Right forelimb (tissue), 1 donor: Measurements from ENCODE around the gene AQP7.
"Not testable (repeated sequence)": the region's sequence is repeated elsewhere in the genome, so short reads cannot be mapped to it uniquely, and the experiment has no call there.

Source experiments
- DNase-seq: peaks from one replicate; pipeline ENCODE4 v3.0.0-alpha.2; 2018

AQP7 gene

GRCh38 chr9:33431420-33431819, 29.1 kb upstream of the AQP7 start:
- no peak for DNase-seq

- no peak for DNase-seq
These were observed 28.6 kb upstream of the AQP7 start for GRCh38 chr9:33430942-33431341.

- no peak for DNase-seq
These were observed 27.1 kb upstream of the AQP7 start for GRCh38 chr9:33429256-33429985.

- DNase-seq = no peak
These were observed 24.5 kb upstream of the AQP7 start for GRCh38 chr9:33426843-33427293.

- DNase-seq = no peak
These were observed 22.8 kb upstream of the AQP7 start for GRCh38 chr9:33425128-33425533.

GRCh38 chr9:33424492-33424891, 22.1 kb upstream of the AQP7 start:
- DNase-seq = not testable (repeated sequence)

DNA sequence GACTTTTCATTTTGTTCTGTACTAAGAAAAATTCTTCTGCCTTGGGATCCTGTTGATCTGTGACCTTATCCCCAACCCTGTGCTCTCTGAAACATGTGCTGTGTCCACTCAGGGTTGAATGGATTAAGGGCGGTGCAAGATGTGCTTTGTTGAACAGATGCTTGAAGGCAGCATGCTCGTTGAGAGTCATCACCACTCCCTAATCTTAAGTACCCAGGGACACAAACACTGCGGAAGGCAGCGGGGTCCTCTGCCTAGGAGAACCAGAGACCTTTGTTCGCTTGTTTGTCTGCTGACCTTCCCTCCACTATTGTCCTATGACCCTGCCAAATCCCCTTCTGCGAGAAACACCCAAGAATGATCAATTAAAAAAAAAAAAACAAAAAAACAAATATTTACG, 21.7 kb upstream of the AQP7 start:
- not testable (repeated sequence) for DNase-seq

DNA sequence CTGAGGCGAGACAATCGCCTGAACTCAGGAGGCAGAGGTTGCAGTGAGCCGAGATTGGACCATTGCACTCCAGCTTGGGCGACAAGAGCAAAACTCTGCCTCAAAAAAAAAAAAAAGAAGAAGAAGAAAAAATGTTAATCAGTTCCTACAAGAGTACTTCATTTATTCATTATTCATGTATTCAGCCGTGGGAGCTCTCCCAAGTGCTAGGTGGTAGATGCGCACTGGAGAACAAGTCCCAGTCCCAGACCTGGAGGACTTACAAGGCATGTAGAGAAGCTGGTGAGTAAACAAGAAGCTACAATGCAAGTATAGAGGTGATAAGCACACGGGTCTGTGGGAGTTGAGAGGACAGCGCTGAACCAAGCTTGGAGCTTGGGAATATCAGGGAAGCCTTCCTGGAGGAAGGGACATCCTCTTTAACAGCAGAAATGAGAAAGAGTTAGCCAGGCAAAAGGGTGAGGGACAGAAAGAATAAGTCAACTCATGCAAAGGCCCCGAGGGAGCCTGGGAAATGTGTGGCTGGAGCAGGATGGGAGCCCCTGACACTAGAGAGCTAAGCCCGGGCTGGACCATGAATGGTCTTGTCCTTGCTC, 17.4 kb upstream of the AQP7 start:
- DNase-seq = no peak

DNA sequence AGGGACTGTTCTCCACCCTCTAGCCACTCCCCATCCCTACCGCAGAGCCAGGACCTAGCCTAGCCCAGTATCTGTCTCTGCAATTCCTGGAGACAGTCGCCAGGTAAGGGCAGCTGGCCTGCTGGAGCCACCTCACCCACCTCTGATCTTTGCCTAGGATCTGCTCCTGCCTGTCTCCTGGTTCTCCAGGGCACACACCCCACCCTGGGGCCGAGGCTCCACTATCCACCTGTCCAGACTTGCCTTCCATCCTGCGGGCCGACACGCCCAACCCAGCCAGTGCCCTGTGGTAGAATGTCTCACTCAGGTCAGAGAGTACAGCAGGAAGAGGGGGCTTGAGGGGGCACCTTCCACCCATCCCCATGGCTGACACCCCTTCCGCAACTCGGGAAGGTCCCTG, 15.7 kb upstream of the AQP7 start:
- no peak for DNase-seq

GRCh38 chr9:33416996-33417395, 14.6 kb upstream of the AQP7 start:
- no peak for DNase-seq

- no peak for DNase-seq
These were observed 13.2 kb upstream of the AQP7 start for GRCh38 chr9:33415501-33416038.

DNA sequence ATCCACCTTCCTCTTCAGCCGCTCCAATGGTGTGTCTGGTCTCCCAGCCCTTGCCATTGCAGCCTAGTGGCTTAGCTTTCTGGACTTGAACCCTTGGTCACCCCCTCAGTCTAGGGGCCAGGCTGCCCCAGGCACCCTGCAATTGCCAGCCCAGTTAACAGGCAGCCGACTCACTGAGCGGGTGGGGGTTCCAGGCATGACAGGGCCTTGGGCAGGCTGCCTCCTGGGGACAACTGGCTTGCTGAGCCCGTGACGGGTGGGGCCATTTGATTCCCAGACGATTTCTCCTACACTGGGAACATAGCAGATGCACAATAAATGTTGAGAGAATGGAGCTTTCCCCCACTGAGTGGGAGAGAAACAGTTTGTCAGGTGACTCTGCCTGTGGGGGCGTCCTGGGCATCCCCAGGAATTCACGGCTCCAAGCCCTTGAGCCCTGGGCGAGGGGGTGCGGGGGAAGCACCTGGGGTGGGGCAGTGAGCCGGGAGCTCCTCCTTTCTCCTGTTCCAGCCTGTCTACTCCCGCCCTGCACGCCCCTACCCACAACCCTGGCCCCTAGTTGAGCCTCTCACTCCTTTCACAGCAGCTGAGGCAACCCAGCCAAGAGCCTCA, 12.6 kb upstream of the AQP7 start:
- no peak for DNase-seq

DNA sequence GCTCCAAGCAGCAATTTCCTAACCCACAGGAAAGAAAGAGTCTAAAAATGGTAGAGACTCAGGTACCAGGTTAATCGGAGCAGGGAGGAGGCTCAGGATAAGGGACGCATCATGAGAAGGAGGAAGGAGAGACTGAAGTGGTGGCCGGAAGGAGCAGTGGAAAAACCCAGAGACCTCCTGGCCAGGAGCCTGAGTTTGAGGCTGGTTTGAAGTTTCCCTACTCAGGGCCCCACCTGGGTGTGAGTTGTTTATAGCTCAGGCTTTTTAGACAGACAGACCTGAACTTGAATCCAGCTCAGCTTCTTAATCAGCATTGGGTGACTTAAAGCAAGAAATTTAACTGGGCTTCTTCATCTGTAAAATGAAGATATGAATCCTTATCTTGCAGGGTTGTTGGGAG, 11.9 kb upstream of the AQP7 start:
- no peak for DNase-seq

- DNase-seq = no peak
These were observed 5.7 kb upstream of the AQP7 start for GRCh38 chr9:33408087-33408486.

DNA sequence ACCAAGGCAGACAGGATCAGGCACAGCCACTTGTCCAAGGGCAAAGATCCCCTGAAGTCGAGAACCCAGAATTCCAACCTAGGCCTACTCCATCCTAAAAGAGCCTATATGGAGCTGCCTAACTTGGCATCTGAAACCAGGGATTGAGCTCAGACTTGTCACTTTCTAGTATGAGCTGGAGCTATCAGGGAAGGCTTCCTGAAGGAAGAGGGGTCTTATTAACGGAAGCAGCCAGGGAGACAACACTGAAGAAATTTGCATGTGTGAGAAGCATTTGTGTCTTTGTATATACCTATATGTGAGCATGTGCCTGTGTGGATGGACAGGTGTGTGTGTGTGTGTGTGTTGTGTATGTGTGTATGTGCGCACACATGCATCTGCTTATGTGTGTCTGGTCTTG, 4.7 kb upstream of the AQP7 start:
- DNase-seq = no peak

DNA sequence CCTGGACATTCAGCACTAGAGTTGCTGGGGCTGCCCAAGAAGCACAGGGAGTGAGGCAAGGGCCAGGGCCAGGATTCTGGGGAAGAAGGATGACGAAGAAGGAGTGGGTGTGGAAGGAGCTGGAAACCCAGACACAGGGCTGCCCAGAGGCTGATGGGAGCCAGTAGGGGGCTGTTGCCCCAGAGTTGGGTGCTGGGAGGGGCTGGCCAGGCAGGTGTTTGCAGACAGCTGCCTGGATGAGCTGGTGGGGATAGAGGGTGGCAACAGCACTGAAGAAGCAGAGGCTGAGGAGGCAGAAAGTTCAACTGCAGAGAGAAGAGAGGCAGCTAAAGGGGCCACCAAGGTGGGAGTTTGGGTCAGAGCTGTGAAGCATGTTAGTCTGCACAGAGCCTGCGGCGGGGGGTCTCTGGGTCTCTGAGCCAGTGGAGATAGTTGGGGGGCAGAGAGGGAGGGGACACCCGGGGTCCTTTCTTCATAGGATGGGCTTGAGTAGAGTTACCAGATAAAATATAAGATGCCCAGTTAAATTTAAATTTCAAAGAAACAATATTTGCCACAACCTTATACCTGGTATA, 2.5 kb upstream of the AQP7 start:
- no peak for DNase-seq

GRCh38 chr9:33403941-33404787, 1.8 kb upstream of the AQP7 start:
- no peak for DNase-seq

GRCh38 chr9:33401809-33402208, 559 bp downstream of the AQP7 start:
- not testable (repeated sequence) for DNase-seq

- DNase-seq = not testable (repeated sequence)
These were observed 3.3 kb downstream of the AQP7 start for GRCh38 chr9:33399047-33399446.

GRCh38 chr9:33397801-33398200, 4.6 kb downstream of the AQP7 start:
- DNase-seq = not testable (repeated sequence)

DNA sequence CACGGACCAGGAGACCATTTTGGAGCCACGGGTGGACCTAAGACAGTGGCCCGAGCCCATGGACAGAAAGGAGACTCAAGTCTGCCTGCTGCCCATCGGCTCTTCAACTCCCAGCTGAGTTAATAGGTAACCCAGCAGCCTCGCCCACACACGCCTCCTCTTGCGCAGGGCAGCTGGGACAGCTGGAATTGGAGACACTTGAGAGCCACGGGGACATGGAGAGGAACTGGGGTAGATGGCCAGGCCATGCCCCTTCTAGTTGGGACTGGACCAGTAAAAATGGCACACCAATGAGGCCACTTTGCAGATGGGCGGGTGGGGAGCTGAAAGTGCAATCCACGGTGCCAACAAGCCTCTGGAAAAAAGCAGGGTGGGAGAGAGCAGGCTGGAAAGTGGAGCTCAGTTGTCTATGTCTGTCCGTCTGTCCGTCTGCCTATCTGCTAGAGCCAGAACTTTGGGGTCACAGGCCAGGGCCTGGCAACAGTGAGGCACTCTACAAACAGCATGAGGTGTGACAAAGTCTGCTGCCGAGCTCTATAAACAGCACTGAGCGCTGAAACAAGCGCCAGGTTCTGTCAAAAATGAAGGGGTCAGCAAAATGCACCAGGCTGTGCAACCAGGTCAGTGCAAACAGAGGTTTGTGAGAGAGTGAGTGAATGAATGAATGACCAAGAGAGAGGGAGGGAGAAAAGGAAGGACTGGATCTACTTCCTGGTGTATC, 7.0 kb downstream of the AQP7 start:
- DNase-seq = not testable (repeated sequence)

DNA sequence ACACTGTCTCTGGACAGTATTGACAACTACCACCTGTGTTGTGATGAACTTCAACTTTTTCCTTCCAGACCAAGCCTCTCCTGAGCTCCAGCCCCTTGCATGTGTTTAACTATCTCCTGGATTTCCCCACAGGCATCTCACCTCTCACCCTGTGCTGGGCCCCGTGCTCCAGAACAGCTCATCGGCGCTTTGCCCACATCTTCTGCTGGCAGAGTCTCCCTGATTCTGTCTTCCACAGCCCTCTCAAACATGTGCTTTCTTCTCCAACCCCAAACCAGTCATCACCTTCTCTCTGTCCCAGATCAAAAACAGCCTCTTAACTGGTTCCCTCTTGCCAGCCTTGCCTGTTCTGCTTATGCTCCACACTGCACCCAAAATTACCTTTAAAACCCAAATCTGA, 8.4 kb downstream of the AQP7 start:
- not testable (repeated sequence) for DNase-seq
